GM19455 (cell line): ENCODE measurements around the gene MTCH2.
"Not testable (repeated sequence)": the region's sequence is repeated elsewhere in the genome, so short reads cannot be mapped to it uniquely, and the experiment has no call there.

ENCODE experiments used
- ATAC-seq: cut with Tn5 transposase; IDR thresholded peaks from one replicate; pipeline ENCODE4 v1.9.1; 2021; ENCODE audit not compliant: unreplicated experiment

Gene MTCH2

DNA sequence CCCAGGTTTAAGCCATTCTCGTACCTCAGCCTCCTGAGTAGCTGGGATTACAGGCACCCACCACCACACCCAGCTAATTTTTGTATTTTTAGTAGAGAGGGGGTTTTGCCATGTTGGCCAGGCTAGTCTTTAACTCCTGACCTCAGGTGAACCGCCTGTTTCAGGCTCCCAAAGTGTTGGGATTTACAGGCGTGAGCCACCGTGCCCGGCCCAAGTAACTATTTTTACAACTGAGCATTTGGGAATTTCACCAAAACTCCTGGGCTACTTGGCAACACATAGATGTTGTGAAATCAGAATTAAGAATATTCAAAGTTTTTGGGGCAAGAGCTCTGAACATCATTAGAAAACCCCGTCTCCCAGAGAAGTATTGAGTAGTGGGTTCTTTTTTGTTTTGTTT is 1.9 kb downstream of the MTCH2 start:
- ATAC-seq = not testable (repeated sequence)

DNA sequence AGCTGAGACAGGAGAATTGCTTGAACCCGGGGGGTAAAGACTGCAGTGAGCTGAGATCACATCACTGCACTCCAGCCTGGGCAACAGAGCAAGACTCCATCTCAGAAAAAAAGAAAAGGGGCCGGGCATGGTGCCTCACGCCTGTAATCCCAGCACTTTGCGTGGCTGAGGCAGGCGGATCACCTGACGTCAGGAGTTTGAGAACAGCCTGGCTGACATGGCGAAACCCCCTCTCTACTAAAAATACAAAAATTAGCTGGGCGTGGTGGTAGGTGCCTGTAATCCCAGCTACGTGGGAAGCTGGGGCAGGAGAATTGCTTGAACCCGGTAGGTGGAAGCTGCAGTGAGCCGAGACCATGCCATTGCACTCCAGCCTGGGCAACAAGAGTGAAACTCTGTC is 6.0 kb downstream of the MTCH2 start:
- not testable (repeated sequence) for ATAC-seq

DNA sequence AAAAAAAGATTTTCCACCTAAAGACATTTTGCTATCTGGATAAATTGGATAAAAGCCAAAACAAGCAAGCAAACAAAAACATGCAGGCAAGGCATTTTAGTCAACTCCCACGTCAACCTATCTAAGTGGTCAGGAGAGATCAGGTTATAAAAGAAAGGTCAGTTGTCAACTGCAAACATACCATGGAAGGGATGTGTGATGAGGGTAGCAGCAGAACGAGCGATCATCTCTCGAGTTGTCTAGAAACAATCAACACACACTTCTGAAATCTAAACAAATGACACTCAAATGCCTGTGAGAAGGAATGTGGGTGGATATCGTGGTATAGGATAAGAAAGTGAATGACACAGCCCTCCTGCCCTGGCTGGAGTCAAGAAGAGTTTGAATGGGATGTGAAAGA is 10.9 kb downstream of the MTCH2 start:
- ATAC-seq = no peak

DNA sequence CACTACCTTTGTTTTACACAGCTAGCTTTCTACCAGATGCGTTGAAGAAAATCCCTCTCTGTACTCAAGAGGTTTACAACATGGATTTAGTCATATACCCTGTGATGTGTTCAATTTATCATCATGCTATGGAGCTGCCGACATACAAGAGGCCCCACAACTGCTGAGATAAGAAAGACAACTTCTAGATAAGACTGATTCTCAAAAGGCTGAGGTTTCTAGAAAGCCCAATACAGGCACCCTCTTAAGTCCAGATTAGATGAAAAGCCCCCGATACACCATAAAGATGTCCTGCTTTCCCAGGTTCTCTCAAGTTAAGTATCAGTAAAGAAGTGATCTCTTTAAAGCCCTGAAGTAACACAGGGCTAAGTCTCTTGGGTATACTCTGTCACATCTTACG is 14.3 kb downstream of the MTCH2 start:
- ATAC-seq = no peak

DNA sequence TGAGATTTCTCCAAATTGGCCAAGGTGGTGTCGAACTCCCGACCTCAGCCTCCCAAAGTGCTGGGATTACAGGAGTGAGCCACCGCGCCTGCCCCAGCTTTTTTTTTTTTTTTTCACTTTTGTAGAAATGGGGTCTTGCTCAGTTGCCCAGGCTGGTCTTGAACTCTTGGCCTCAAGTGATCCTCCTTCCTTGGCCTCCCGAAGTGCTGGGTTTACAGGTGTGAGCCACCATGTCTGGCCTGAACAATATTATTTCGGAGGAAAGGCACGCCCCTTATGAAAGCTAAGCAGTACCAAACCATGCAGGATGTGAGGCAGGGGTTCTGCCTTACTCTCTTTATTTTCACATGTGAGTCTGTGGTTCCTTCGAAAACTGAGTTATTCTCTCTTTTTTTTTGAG is 16.1 kb downstream of the MTCH2 start:
- ATAC-seq = no peak

DNA sequence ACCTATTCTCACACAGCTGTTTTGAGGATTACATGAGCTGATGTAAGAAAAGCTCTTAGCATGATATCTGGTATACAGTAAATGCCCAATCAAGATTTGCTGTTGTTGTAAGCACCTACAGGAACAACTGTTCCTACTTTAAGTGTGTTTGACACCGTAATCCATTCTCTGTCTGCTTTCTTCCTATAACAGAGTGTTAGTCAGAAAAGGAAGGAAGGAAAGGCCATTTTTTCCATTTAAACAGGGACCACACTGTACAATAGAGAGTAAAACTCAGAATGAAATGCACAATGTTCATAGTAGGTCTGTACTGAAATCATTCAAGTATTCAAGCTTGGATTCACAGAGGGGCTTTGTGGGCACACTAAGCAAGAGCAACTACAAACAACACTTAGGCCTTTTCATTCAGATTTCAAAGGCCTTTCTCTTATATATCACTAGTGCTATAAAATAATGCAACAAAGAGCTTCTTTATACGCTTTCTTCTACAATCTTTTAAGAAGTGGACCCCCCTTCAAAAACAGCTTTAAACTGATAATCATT is 21.5 kb downstream of the MTCH2 start:
- no peak for ATAC-seq

DNA sequence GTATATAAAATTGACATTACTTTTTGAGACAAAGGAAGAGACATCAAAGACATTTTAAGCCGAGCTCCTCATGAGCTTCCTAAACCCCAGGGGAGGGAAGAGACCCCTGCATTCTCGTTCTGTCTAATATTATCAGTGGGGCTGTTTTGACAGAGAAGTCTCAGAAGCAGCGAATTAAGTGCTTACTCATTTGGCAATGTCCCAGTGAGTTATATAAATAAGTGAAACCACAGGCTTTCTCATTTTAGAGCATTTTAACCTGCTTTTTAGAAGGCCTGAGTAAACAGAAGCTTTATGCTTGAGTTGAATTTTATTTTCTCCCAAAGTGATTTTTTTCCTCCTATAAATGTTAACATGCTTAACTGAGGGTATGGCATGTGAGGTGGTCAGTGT is 24.9 kb downstream of the MTCH2 start:
- no peak for ATAC-seq

DNA sequence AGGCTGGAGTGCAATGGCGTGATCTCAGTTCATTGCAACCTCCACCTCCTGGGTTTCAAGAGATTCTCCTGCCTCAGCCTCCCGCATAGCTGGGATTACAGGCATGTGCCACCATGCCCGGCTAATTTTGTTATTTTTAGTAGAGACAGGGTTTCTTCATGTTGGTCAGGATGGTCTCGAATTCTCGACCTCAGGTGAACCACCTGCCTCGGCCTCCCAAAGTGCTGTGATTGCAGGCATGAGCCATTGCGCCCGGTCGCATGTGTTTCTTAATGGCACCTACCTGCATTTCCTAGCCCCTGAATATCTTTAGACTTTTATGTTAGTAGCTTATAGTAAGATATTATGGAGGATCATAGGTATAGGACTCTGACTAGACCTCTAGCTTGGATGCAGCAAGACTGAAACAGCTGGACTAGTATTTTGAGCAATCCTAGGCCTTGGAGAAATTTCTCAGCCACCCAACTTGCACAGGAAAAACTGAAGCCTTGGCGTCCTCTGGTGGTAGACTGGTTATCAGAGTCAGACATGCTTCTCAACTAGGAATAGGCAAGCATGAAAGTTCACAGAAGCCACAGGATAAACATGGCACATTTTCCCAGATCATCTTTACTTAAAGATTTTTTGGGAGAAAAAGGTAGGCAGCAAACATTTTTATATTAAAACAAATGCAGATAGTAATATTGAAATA is 25.5 kb downstream of the MTCH2 start:
- no peak for ATAC-seq

DNA sequence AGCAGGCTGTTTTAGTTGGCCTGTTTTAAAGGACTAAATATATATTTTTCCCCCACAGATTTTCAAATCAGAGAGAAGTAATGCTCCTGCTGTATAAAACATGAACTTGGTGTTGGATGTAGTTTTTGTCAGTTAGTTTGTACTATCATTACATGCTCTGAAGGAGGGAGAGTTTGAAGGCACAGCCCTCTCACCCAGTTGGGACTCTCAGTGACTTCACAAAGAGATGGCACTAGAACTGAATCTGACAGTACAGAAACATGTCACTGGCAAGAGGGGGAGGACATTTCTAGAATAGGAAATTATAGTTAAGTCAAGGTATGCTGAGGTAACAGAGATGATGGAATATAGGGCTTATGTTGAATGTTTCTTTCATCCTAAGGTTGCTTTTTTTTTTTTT is 27.1 kb downstream of the MTCH2 start:
- no peak for ATAC-seq

DNA sequence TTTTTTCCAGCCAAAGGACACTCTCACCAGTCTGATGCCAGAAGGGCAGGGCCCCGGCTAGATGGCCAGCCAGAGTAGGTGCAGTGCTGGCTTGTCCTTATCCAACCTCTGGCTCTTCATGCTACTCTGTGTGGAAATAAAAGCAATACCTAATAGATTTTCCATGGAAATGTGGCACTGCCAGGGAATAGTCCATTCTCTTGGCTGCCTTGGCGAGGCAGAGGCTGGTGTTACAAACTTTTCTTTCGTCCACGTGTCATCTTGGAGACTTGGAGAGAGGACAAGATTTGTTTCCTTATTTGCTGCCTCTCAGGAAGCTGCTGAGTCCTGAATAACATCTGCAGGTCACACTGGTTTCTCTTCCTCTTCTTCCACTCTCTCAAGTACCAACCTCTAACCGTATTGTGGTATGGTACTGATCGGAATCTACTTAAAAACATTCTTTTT is 31.0 kb downstream of the MTCH2 start:
- peak; percentile 62 for ATAC-seq

DNA sequence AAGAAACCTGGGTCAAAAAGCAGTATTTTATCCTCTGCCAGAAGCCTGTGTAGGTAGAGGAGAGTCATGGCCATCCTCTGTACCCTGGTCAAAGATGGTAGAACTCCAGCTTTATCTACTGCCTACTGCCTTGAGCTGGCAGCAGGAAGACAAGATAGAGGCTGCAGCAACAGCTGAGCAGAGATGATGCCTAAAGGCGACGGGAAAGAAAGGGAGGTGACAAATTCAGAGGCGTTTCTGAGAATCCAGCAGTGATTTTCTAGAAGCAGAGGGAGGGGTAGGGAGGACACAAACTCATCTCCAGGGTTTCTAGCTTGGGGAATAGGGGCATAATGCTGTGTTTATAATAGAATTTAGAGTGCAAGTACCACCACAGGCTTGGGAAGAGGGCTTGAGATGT is 32.7 kb downstream of the MTCH2 start:
- ATAC-seq = no peak

DNA sequence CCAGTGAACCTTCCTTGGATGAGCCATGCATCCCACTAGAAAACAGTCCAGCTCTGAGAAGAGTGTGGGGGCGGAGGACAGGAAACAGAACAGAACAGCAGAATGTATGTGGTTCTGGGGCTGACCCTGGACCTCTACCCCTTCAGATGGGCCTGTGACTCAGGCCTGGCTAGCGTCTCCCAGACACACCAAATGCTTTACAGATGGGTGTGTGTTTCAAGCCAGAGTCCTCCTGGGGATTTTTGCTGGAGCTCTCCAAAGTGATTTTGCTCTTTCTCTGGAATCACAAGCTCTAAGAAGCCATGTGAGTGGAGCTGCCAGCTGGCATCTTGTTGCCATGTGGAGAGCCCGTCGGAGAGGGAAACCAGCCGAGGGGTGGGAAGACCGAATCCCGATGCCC is 35.0 kb downstream of the MTCH2 start:
- no peak for ATAC-seq

DNA sequence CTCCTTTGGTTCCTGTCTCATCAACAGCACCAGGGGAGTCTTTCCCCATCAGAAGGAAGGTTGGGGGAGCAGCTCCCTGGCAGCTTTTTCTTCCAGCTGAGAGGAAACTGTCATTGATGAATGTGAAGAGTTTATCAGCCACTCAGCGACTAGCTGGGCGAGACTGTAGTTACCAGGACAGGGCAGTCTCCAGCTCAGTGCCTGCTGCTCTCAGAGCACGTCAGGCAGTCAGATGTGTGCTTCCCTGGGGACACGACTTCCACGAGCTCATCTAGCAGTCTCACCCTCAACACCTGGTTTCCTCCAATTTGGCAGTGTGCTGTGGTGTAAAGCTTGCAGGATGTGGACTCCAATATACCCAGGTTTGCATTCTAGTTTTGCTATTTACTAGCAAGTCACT is 35.6 kb downstream of the MTCH2 start:
- no peak for ATAC-seq

DNA sequence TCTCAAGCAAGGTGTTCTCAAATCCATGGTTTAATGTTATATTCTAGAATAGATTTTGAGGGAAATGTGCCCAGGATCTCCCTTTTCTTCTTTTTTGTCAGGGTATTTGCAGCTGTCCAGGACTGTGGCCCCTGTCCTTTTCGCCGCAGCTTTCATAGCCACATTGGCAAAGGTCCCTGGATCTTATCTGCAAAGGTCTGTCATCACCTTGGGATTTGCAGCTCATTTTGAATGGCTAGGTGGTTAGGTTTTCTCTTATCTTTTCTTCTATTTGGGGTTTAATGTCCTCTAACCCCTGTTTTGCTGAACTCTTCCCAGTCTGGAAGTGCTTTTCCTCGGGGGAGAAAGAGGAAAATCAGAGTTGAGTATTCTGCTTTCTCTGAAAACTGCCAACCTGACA is 36.4 kb downstream of the MTCH2 start:
- ATAC-seq = no peak

DNA sequence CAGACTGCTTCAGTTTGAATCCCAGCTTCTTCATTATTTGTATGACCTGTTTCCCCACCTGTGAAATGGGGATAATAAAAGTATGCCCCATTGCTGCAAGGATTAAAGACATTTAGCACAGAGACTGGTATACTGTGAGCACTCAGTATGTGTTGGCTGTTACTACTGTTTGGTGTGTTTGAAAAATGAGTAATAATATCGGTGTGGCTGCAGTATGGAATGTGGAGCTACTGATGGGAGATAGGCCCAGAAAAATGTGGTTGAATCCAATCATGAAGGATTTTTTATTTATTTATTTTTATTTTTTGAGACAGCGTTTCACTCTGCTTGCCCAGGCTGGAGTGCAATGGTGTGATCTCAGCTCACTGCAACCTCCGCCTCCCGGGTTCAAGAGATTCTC is 39.1 kb downstream of the MTCH2 start:
- no peak for ATAC-seq

DNA sequence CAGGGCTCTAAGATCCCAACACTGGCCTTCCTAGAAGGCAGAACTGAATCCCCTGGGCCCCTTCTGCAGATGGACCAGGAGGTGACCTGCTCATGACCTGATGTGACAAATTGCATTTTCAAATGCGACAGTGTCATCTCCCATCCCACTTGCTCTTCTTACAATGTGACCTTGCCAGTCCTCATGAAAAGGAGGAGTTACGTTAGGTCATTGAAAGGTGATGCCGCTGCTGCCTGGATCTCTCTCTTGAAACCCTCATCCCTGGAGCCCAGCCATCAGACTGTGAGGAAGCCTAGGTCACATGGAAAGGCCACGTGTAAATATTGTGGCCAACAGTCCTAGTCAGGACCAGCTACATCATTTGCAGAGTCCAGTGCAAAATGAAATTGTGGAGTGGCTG is 42.5 kb downstream of the MTCH2 start:
- no peak for ATAC-seq

DNA sequence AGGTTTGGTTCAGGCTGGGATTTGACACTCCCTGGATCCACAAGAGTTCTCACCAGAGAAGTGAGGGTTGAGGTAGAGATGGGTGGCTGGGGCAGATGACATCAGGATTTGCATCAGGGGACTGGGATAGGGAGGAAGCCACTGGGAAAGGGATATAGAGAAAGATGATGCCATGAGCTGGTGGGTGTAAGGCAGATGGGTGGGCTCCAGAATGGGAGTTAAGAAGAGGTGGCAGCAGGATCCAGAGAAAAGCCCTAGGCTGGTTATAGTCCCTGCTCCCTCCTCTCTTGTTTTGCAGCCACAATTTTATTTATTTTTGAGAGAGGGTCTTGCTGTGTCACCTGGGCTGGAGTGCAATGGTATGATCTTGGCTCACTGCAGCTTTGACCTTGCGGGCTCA is 46.4 kb downstream of the MTCH2 start:
- ATAC-seq = no peak

DNA sequence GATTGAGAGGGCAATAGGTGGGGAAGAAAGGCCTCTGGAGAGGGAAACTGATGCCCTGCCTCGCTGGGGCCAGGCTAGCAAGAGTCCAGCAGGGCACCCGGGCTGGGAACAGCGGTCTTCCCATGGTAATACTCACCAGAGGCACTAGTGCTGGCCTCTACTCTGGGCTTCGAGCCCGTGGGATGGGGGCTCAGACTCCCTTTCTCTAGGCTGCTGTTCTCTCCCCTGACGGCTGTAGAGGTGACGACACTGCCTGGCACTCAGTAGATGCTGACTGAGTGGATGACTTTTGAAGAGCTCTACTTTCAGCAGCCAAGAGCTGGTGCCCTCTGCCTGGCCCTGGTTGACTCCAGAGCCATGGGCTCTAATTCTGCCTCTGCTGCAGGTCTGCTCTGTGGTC is 47.3 kb downstream of the MTCH2 start:
- ATAC-seq = no peak

DNA sequence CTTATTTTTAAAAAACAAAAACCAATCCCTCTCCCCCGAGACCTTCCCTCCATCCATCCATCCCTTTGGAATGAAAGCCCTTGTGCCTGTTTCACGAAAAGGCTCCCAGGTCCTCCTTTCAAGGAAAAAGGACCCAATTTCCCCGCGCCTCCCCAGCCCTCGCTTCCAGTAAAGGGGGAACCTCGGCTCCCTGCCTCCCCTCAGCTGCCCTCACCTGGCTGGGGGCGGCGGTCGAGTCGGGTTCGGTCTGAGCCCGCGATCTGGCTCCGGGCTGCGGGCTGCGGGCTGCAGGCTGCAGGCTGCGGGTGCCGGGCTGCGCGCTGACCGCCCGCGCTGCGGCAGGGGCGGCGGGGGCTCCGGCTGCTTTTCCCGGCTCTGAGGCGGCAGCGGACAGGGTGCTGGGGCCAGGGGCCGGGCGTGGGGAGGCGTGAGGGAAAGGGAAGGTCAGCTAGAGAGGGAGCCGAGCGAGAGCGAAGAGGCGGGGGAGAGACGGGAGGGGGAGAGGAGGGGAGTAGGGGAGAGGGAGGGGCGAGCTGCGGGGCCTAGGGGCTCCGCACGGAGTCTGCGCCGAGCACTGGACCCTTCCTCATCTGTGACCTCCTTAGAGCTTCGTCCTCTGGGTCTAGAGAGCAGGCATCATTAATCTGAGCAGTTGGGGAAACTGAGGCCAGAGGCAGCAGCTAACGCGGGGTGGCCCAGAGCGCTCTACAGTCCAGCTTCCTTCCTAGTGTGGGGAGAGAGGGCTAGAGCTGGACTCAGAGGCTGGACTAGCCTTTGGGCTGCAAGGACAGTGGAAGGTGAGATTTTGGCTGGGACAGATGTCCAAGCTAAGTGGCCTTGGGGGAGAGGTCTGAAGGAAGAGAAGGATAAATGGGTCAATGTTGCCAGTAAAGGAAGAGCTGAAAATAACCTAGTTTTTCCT is 48.2 kb downstream of the MTCH2 start, which contains the start of gene C1QTNF4:
C1QTNF4 (minus strand) TSS at position 478 of the 922 bp plus-strand sequence. CDS start 3,601 bp downstream, outside the sequence.
- no peak for ATAC-seq

DNA sequence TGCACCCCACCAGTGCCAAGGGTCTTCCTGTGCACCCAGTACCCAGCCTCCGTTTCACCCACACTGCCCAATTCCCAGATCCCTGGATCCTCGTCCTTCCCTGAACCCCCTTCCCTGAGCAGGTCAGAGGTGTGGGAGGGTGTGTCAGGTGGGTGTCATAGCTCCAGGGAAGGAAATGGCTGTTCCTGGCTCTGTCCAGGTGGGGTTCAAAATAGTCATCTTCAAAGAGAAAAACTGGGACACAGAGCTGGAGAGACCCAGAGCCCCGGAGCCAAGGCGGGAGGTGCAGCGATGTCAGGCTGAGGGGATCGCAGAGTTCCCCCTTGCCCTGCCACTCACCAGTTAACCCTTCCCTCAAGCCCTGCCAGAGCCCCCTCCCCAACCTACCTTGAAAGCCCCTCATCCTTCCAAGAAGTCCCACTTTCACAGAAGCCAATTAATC is 48.8 kb downstream of the MTCH2 start:
- ATAC-seq = no peak

DNA sequence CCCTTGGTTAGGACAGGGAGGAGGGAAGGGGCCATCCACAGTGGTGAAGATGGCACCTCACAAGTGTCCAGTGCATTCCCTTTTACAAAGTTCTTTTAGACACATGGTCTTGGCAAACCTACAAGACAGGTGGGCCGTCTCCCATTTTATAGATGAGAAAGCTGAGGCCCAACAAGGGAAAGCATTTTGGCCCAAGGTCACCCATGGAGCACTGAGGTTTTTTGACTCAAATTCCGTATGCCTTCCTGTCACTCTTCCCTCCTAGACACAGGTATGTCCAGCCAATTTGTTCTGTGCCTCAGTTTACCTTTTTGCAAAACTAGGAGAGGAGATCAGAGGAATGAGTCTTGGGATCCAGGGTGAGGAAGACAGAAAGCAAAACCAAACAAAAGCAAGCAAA is 49.4 kb downstream of the MTCH2 start:
- no peak for ATAC-seq

DNA sequence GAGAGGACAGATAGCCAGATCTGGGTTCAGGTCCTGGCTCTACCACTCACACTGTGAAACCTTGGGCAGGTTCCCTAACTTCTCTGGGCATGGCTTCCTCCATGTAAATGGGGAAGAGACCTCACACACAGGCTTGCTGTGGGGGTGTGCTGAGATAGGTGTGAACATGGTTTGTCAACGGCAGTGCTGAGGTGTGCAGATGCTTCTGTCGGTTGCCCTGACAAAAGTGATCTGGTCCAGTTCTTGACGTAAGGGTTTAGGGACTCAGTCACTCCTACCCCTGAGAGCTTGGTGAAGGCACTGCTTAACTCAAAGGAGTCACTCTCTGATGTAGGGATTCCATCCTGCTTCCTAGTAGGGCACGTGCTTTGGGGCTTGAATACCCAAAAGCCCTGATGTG is 50.1 kb downstream of the MTCH2 start:
- ATAC-seq = no peak
